C4-2B (cell line): ENCODE measurements around the gene HHLA2.

Experiments
- H3K27ac ChIP-seq: fragments of 450-650 bp; 2 replicates; pipeline ENCODE4 v1.5.1; 2017
- ZFX ChIP-seq: fragments of 450-650 bp; IDR thresholded peaks from 2 replicates; pipeline ENCODE4 v1.6.1; 2017
- TF ChIP-seq, protein P1 (sequence below): fragments of 450-650 bp; conservative IDR thresholded peaks from 2 replicates; pipeline ENCODE4 v1.5.1; 2017; ENCODE audit warnings: mild to moderate bottlenecking

Gene HHLA2

DNA sequence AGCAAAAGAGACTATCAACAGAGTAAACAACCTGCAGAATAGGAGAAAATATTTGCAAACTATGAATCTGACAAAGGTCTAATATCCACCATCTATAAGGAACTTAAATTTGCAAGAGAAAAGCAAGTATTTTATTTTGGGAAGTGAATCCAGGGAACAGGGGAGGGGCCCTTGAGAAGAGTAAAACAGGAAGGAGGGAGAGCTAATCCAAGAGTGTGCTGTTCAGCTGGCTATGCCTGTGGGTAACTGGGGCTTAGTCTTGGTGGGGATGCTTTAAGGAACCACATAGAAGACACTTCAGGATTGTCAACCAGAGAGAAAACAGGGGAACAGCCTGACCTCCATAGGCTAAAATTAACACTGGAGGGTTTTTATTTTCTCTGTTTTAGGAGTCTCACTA is 3.9 kb upstream of the HHLA2 start:
- H3K27ac ChIP-seq: no peak overlapping the region
- TF ChIP-seq ZFX: no peak
- TF ChIP-seq, protein P1, sequence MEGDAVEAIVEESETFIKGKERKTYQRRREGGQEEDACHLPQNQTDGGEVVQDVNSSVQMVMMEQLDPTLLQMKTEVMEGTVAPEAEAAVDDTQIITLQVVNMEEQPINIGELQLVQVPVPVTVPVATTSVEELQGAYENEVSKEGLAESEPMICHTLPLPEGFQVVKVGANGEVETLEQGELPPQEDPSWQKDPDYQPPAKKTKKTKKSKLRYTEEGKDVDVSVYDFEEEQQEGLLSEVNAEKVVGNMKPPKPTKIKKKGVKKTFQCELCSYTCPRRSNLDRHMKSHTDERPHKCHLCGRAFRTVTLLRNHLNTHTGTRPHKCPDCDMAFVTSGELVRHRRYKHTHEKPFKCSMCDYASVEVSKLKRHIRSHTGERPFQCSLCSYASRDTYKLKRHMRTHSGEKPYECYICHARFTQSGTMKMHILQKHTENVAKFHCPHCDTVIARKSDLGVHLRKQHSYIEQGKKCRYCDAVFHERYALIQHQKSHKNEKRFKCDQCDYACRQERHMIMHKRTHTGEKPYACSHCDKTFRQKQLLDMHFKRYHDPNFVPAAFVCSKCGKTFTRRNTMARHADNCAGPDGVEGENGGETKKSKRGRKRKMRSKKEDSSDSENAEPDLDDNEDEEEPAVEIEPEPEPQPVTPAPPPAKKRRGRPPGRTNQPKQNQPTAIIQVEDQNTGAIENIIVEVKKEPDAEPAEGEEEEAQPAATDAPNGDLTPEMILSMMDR: no peak

- no peak overlapping the region for H3K27ac ChIP-seq
- TF ChIP-seq, protein P1: no peak
- TF ChIP-seq ZFX: no peak
Observed at GRCh38 chr3:108292905-108293328, 3.4 kb upstream of the HHLA2 start.

- no peak overlapping the region for H3K27ac ChIP-seq
- TF ChIP-seq, protein P1: no peak
- TF ChIP-seq ZFX: no peak
Observed at GRCh38 chr3:108293858-108294257, 2.5 kb upstream of the HHLA2 start.

GRCh38 chr3:108295421-108296175 is 750 bp upstream of the HHLA2 start:
- H3K27ac ChIP-seq: no peak overlapping the region
- no peak for TF ChIP-seq ZFX
- TF ChIP-seq, protein P1: no peak

DNA sequence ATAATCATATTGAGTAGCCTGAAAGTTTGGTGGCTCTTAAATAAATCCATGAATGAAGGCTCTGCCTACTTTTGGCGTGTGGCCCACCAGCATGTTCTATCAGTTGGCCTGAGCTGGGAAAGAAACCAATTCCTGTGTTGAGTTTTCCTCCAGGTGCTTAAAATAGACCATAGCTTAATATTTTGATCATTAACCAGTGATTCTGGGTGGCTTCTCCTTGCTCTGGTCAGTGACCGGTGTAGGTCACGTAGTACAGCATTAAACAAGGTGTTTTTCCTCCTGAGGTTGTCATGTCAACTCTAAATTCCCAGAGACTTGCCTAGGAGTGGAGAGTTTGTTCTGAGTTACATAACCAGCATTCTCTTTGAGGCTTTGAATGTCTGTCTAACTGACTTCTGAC is 1.3 kb downstream of the HHLA2 start:
- H3K27ac ChIP-seq: no peak overlapping the region
- TF ChIP-seq, protein P1: no peak
- TF ChIP-seq ZFX: no peak

DNA sequence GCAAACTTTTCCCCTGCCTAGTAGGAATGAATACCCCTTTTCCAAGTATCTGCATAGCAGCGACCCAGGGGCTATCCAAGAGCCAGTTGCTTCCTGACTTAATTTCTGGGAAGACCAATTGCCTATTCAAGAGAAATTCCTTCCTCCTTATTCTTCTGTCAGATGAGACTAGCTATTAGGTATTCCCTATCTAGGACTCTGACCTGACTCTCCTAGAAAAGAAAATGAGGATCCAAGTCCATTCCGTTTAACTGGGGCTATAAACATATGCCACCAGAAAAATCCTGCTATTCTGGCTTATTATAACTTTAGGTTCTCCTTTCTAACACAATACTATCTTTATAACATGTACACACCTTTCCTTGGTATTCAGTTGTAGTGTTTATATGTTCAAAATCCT is 1.7 kb downstream of the HHLA2 start:
- TF ChIP-seq ZFX: no peak
- TF ChIP-seq, protein P1: no peak

DNA sequence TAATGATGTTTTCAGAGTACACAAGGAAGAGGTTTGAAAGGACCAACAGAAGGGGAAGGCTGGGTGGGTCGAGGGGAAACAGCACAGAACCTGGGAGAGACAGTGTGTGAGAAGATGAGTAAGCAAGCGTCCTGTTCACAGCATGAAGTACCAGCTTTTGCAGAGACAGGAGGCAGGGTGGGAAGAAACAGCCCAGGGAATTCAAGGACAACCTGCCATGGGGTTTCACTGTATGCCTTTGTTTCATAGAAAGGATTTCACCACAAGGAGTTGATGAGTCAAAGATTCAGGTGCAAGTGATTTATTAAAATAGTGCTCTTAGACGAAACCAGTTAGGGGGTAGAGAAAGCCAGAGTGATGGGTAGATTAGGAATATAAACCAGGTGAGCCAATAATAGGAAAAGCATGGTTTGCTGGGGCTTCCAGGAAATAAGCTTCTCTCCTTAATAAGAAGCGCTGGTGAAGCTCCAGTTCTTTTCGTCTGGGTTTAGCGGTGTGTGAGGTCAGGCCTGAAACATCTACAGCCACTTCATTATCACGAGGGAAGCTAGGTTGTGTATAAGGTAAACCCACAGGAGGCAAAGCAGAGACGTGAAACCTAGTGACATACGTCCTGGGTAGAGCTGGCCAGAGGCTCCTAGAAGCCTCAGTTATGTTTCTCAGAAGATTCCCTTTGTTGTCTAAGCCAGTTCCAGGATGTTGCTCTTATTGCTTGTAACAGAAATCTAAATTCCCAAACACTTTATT is 3.9 kb downstream of the HHLA2 start:
- no peak for TF ChIP-seq ZFX
- H3K27ac ChIP-seq: no peak overlapping the region

More for the DNA sequence above, 1.7 kb downstream of the HHLA2 start:
- no peak overlapping the region for H3K27ac ChIP-seq
